ENCODE results near the gene GAA. TPM values are rescaled to one million over a fixed set of nuclear protein-coding genes. Genes with fewer than 3 reads are reported as not detected.

Gene GAA
- polyA plus RNA-seq, 5 donors = 20.1 to 52.3 (median 37.4) TPM

DNA sequence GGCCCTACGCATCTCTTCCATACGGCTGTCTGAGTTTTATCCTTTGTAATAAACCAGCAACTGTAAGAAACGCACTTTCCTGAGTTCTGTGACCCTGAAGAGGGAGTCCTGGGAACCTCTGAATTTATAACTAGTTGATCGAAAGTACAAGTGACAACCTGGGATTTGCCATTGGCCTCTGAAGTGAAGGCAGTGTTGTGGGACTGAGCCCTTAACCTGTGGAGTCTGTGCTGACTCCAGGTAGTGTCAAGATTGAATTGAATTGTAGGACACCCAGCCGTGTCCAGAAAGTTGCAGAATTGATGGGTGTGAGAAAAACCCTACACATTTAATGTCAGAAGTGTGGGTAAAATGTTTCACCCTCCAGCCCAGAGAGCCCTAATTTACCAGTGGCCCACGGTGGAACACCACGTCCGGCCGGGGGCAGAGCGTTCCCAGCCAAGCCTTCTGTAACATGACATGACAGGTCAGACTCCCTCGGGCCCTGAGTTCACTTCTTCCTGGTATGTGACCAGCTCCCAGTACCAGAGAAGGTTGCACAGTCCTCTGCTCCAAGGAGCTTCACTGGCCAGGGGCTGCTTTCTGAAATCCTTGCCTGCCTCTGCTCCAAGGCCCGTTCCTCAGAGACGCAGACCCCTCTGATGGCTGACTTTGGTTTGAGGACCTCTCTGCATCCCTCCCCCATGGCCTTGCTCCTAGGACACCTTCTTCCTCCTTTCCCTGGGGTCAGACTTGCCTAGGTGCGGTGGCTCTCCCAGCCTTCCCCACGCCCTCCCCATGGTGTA is 1.5 kb downstream of the GAA start:
- no peak for DNase-seq

DNA sequence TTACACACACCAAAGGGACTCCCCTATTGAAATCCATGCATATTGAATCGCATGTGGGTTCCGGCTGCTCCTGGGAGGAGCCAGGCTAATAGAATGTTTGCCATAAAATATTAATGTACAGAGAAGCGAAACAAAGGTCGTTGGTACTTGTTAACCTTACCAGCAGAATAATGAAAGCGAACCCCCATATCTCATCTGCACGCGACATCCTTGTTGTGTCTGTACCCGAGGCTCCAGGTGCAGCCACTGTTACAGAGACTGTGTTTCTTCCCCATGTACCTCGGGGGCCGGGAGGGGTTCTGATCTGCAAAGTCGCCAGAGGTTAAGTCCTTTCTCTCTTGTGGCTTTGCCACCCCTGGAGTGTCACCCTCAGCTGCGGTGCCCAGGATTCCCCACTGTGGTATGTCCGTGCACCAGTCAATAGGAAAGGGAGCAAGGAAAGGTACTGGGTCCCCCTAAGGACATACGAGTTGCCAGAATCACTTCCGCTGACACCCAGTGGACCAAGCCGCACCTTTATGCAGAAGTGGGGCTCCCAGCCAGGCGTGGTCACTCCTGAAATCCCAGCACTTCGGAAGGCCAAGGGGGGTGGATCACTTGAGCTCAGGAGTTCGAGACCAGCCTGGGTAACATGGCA is 2.2 kb downstream of the GAA start:
- DNase-seq = no peak

DNA sequence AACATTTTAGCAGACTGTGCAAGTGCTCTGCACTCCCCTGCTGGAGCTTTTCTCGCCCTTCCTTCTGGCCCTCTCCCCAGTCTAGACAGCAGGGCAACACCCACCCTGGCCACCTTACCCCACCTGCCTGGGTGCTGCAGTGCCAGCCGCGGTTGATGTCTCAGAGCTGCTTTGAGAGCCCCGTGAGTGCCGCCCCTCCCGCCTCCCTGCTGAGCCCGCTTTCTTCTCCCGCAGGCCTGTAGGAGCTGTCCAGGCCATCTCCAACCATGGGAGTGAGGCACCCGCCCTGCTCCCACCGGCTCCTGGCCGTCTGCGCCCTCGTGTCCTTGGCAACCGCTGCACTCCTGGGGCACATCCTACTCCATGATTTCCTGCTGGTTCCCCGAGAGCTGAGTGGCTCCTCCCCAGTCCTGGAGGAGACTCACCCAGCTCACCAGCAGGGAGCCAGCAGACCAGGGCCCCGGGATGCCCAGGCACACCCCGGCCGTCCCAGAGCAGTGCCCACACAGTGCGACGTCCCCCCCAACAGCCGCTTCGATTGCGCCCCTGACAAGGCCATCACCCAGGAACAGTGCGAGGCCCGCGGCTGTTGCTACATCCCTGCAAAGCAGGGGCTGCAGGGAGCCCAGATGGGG is 3.1 kb downstream of the GAA start:
- peak in 1 of 2 donors; percentile 31 for DNase-seq

DNA sequence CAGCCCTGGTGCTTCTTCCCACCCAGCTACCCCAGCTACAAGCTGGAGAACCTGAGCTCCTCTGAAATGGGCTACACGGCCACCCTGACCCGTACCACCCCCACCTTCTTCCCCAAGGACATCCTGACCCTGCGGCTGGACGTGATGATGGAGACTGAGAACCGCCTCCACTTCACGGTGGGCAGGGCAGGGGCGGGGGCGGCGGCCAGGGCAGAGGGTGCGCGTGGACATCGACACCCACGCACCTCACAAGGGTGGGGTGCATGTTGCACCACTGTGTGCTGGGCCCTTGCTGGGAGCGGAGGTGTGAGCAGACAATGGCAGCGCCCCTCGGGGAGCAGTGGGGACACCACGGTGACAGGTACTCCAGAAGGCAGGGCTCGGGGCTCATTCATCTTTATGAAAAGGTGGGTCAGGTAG is 3.6 kb downstream of the GAA start:
- no peak for DNase-seq

DNA sequence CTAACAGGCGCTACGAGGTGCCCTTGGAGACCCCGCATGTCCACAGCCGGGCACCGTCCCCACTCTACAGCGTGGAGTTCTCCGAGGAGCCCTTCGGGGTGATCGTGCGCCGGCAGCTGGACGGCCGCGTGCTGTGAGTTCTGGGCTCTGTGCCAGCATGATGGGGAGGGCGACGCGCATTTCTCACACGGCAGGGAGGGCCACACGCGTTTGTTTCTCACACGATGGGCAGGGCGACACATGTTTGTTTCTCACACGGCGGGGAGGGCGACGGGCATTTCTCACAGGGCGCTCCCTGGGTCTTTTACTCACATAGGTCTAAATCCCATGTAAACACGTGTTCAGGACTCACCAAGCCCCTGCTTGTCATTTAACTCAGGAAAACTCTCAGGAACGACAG is 4.4 kb downstream of the GAA start:
- peak in 1 of 2 donors; percentile 59 for DNase-seq

DNA sequence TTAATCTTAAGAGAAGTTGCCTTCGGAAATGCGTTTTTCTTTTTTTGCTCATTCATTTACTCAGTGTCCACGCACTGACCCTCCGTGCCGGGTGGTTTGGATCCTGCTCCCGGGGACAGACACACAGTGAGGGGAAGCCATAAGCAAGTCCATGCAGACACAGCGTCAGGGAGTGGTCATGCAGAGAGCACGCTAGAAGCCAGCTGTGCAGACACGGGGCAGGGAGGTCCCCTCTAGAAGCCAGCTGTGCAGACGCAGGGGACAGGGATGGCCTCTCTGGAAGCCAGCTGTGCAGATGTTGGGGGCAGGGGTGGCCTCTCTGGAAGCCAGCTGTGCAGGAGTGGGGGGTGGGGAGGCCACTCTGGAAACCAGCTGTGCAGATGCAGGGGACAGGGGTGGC is 4.8 kb downstream of the GAA start:
- no peak for DNase-seq

DNA sequence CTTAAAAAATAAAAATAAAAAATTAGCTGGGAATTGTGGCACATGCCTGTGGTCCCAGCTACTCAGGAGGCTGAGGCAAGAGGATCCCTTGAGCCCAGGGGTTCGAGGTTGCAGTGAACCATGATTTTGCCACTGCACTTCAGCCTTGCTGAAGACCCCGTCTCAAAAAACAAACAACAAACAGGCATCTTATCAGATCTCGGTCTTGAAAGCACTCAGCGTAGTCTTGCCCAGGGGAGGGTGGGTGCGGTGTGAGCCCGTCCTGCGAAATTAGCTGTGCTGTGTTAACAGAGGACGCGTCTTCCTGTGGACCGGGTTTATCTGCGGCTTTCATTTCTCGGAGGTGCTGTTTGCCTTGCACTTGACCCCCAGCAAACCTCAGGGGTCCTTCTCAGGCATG is 5.4 kb downstream of the GAA start:
- DNase-seq = no peak

DNA sequence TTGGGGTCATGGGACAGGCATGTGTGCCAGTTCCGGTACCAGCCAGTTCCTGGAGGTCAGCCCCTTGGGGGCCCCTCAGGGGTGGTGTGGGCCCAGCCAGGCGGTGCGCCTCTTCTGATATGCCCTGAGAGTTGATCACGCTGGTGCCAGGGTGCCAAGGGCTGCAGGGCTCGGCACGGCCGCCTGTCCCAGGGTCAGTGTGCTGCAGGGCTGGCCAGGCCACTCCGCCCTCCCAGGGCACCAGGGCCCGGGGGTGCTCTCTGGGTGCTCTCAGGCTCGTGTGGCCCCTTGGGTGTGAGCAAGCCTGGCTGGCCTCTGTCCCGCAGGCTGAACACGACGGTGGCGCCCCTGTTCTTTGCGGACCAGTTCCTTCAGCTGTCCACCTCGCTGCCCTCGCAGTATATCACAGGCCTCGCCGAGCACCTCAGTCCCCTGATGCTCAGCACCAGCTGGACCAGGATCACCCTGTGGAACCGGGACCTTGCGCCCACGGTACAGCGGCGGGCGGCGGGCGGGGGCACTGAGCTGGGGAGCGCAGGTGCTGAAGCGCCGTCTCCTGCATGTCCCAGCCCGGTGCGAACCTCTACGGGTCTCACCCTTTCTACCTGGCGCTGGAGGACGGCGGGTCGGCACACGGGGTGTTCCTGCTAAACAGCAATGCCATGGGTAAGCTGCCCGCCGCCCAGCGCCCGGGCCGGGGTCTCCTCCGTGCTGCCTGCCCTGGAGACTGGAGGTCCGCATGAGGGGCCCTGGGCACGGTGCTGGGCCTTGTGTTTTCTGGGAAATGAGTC is 6.0 kb downstream of the GAA start:
- no peak for DNase-seq

DNA sequence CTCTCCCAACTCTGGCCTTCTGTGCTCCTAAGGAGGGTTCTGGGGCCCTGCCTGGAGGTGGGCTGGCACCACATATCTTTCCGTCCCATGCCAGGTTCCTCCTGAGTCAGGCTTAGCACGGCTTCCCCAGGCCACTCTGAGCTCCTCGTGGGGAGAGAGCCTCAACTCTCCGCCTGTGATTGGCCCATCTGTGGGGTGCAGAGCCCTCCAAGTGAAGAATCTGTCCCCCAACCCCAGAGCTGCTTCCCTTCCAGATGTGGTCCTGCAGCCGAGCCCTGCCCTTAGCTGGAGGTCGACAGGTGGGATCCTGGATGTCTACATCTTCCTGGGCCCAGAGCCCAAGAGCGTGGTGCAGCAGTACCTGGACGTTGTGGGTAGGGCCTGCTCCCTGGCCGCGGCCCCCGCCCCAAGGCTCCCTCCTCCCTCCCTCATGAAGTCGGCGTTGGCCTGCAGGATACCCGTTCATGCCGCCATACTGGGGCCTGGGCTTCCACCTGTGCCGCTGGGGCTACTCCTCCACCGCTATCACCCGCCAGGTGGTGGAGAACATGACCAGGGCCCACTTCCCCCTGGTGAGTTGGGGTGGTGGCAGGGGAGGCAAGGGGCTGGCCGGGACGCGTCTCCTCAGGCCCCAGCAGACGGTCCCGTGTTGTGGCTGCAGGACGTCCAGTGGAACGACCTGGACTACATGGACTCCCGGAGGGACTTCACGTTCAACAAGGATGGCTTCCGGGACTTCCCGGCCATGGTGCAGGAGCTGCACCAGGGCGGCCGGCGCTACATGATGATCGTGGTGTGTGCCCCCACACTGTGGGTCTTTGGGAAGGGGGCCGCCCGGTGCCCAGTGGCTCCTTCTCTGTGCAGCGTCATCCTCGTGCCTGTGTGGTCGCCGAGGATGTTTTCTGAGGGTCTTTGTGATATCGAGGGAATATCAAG is 6.9 kb downstream of the GAA start:
- DNase-seq = no peak

DNA sequence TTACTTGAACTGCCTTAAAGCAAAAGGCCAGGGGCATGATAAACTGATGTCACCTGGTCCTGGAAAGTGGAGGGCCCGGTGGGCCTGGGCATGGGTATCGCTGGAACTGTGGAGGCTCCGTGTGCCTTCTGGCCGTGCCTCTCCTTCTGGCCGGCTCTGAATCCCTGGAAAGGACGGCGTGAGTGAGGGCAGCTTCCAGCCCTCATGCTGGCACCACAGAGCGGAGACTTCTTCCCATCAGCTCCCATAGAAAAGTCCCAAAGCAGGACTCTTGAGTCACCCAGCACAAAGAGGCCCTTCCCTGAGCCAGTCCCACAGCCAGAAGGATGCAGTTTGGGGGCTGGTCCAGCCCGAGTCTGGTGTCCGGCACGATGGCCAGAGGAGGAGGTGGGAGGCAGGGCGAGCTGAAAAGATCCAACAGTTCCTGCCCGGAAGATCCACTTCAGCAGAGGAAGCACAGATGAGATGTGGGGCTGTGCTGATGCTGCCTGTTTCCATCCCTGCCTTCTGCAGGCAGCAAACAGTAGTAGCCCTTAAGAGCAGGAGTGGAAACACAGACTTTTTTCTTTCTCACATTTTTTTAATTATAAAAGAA is 7.8 kb downstream of the GAA start:
- no peak for DNase-seq

DNA sequence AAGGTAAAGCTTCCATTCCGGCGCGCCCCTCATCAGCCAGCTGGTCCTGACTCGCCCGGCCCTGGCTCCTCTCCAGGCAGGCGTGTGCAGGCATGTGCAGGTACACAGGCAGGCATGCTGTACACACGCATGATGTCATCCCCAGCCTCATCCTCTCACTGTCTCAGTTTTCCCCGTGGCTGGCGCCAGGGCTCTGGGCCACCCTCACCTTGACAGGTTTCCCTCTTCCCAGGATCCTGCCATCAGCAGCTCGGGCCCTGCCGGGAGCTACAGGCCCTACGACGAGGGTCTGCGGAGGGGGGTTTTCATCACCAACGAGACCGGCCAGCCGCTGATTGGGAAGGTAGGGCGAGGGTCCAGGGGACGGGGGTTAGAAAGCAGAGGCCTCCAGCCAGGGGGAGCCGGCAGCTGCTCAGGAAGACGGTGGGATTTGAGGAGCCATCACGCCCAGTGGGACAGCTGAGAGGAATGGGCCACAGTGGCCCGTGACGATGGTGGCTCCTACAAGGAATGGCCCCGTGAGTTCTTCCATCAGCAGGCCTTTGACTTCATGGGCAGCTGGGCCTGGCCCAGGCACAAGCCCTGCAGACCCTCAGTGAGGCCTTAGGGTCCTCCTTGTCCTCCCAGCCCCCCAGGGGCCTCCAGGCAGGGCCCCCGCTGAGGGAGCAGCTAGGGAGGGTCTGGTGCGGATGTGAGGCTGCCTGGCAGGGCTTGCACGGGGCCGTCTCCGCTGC is 8.5 kb downstream of the GAA start:
- no peak for DNase-seq

DNA sequence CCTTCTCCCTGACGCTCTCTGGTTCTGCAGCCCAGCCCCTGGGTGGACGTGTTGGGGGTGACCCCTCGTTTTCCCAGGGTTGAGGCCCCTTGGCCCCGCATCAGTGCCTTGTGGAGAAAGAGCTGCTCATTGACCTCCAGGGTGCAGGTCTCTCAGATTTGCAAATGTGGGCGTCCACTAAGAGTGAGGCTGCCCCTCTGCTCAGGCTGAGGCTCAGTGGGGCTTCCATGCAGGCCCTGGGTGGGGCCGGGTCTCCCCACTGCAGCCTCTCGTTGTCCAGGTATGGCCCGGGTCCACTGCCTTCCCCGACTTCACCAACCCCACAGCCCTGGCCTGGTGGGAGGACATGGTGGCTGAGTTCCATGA is 9.0 kb downstream of the GAA start:
- no peak for DNase-seq

DNA sequence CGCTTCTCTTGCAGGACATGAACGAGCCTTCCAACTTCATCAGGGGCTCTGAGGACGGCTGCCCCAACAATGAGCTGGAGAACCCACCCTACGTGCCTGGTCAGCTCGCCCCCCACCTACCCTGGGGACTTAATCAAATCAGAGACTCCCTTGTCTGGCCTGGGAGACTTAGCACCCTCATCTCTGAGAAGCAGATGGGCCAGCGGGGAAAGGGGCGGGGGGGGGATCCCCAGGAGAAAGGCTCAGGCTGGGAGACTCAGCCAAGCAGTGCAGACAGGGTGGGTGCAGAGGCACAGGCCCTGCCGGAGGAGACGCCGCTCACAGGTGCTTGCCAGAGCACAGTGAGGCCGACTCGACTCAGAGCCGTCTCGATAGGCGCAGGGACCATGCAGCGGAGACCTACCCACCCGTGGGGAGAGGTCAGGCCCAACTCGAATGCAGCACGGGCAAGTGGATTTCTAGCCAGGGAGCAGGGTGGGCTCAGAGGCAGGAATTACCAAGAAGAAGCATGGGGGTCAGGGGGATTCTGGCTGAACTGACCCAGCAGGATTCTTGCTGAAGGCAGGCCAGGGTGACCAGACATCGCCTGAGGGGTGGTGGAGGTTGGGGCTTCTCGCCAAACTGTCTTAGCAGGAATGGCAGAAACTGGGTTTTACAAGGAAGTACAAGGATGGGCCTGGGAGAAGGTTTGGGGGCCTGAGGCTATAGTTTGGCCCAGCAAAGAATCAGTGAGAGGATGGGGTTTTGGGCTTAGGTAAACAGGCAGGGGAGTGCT is 9.7 kb downstream of the GAA start:
- no peak for DNase-seq

DNA sequence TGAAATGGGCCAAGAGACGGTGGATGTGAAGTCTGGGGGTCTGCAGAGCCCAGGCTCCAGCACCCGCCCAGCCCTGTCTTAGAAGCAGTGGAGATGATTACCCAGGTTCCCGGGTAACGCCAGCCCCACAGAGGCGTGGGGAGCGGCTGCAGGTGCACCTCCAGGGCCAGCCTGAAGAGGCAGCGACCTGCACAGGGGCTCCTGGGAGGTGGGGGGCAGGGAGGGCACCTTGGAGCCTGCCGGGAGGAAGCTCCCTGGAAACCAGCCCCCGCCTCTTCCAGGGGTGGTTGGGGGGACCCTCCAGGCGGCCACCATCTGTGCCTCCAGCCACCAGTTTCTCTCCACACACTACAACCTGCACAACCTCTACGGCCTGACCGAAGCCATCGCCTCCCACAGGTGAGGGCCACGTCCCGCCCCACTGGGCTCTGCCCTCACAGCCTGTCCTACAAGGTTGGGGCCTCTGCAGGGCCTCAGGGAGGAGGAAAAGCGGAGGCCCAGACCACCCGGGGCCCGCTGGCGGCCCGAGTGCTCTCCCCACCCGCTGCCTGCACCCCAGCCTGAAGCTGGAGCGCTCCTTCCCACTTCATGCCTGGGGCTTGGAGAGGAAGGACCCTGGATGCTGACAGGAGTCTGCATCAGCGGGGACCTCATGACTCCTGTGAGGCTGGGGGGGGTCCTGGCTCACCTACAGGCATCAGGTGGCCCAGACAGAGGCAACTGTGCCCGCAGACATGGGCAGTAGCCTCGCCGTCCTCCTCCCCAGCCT is 10.5 kb downstream of the GAA start:
- DNase-seq = no peak

DNA sequence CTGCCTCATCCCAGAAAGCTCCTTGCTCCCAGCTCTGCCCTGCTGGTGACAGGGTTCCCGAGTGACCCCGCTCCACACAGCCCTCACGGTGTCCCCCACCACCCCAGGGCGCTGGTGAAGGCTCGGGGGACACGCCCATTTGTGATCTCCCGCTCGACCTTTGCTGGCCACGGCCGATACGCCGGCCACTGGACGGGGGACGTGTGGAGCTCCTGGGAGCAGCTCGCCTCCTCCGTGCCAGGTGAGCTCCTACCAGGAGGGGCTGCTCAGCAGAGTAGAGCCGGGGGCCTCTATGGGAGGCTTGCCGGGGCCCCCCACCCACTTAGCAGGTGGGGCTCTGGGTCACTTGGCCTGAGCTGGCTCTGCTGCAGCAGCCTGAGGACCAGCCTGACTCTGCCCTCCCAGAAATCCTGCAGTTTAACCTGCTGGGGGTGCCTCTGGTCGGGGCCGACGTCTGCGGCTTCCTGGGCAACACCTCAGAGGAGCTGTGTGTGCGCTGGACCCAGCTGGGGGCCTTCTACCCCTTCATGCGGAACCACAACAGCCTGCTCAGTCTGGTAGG is 11.2 kb downstream of the GAA start:
- DNase-seq = no peak

DNA sequence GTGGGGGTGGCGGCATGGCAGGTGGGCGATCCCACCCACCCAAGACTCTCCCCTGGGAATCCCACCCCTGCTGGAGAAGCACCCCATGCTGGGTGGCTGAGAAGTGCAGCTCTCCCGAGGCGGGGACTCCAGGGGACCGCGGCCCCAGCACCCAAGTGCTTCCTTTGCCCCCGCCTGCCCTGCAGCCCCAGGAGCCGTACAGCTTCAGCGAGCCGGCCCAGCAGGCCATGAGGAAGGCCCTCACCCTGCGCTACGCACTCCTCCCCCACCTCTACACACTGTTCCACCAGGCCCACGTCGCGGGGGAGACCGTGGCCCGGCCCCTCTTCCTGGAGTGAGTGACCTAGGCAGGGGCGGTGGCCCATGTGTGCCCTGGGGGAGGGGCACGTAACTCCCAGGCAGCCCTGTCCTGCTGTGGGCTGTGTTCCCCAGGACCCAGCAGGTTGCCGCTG is 11.7 kb downstream of the GAA start:
- no peak for DNase-seq

DNA sequence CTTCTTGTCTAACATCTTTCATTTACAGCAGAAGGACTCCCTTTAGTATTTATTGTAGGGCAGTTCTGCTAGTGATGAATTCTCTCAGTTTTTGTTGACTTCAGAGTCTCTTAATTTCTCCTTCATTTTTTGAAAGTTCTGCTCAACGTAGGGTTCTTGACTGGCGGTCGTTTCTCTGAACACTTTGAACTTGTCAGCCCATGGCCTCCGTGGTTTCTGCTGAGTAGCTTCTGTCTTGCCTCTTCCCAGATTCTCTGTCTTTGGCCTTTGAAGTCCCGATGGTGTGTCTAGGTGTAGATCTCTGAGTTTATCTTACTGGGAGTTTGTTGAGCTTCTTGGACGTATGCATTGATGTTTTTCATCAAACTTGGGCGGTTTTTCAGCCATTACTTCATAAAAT is 13.4 kb downstream of the GAA start:
- no peak for DNase-seq

DNA sequence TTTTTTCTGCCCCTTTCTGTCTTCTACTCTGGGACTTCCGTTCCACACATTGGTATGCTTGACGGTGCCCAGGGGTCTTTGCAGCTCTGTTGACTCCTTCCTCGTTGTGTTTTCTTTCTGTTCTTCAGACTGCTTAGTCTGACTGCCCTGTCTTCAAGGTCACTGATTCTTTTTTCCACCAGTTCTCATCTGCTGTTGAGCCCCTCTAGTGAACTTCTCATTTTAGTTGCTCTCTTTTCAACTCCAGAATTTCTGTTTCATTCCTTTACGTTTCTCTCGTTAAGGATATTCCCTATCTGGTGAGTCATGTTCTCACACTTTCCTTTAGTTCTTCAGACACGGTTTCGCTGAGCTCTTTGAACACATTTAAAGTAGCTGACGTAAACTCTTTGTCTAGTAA is 13.8 kb downstream of the GAA start:
- no peak for DNase-seq
